ENCODE results near the gene CD320. TPM values are rescaled to one million over a fixed set of nuclear protein-coding genes. Genes with fewer than 3 reads are reported as not detected.

The CD320 gene
- total and polyA plus RNA-seq, 2 experiments from 2014 or later, result 53.8 to 91.4 TPM

DNA sequence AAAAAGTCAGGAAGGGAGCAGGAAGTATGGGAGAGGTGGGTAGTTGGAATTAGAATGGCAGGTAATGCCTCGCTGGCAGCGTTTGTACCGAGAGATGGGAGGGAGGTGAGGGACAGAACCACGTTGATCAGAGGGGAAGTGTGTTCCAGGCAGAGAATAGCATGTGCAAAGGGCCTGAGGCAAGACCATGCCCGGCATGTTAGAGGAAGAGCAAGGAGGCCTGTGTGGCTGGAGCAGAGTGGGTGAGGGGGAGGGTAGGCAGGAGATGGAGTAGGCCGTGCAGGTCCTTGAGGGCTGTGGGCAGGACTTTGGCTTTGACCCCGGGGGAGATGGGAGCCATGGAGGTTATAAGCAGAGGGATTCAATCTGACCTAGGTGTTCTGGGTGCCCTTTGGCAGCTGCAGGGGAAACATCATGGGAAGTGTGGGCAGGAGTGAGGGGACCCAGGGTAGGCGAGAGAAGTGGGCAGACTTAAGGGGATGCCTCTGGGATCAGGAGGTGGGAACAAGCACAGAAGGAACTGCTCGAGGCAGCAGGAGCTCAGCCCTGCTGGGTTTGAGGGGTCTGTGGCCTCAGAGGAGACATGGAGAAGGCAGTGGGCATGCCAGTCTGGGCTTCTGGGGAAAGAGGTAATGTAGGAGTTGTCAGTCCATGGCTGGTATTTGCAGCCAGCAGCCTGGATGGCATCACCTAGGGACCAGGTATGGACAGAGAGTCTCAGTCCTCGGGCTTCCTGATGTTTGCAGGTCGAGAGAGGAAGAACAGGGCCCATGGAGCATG, 48.8 kb downstream of the CD320 start:
- H3K36me3 ChIP-seq (replicated peaks; ENCODE audit: insufficient read depth, low read depth), result no peaks in the 10 kb centered on the region
- TF ChIP-seq, protein P1, sequence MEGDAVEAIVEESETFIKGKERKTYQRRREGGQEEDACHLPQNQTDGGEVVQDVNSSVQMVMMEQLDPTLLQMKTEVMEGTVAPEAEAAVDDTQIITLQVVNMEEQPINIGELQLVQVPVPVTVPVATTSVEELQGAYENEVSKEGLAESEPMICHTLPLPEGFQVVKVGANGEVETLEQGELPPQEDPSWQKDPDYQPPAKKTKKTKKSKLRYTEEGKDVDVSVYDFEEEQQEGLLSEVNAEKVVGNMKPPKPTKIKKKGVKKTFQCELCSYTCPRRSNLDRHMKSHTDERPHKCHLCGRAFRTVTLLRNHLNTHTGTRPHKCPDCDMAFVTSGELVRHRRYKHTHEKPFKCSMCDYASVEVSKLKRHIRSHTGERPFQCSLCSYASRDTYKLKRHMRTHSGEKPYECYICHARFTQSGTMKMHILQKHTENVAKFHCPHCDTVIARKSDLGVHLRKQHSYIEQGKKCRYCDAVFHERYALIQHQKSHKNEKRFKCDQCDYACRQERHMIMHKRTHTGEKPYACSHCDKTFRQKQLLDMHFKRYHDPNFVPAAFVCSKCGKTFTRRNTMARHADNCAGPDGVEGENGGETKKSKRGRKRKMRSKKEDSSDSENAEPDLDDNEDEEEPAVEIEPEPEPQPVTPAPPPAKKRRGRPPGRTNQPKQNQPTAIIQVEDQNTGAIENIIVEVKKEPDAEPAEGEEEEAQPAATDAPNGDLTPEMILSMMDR (IDR thresholded peaks at IDR 0.05; ENCODE audit: poor library complexity), result no peak
- TF ChIP-seq EZH2phosphoT487 (IDR thresholded peaks at IDR 0.05; ENCODE audit: low read depth, severe bottlenecking, unreplicated experiment) (no peak), EZH2 (IDR thresholded peaks at IDR 0.05; ENCODE audit: borderline replicate concordance) (no peak)
- no peak overlapping the region for H3K4me3 ChIP-seq
- no peaks in the 10 kb centered on the region for H3K79me2 ChIP-seq
- DNase-seq (ENCODE audit: low spot score), result no peak
- 86% methylated on average over 11 of the region's 11 CpGs for WGBS (ENCODE audit: low lambda C conversion rate, missing lambda C conversion rate)
- H3K9me3 ChIP-seq (ENCODE audit: low read depth), result no peaks in the 10 kb centered on the region
- H3K4me1 ChIP-seq (ENCODE audit: insufficient read depth), result no peaks in the 10 kb centered on the region
- no peaks in the 10 kb centered on the region for H3K9me2 ChIP-seq (replicated peaks; ENCODE audit: insufficient read depth)
- H3K4me2 ChIP-seq, result no peak overlapping the region
- no peak overlapping the region for H3K27ac ChIP-seq
- no peaks in the 10 kb centered on the region for H4K20me1 ChIP-seq (ENCODE audit: insufficient read depth, poor library complexity, severe bottlenecking)
- no peak overlapping the region for H2AFZ ChIP-seq
- no peaks in the 10 kb centered on the region for H3K27me3 ChIP-seq

DNA sequence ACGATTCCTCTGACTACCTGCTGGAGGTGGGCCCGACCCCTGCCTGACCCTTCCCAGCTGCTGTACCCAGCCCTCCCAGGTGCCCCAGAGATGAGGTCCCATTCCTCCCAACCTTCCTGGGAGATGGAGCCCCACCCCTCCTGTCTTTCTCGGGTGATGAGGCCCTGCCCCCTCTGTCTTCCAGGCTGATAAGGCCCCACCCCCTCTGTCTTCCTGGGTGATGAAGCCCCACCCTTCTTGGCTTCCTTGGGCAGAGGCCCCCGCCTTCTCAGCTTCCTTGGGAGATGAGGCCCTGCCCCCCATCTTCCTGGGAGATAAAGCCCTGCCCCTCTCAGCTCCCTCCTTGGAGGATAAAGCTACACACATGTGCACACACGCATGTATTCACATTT, 51.1 kb downstream of the CD320 start:
- no peak overlapping the region for H2AFZ ChIP-seq
- H3K27me3 ChIP-seq, result no peaks in the 10 kb centered on the region
- no peaks in the 10 kb centered on the region for H3K9me2 ChIP-seq (replicated peaks; ENCODE audit: insufficient read depth)
- H4K20me1 ChIP-seq (ENCODE audit: insufficient read depth, poor library complexity, severe bottlenecking), result no peaks in the 10 kb centered on the region
- no peak overlapping the region for H3K27ac ChIP-seq
- no peaks in the 10 kb centered on the region for H3K4me1 ChIP-seq (ENCODE audit: insufficient read depth)
- no peaks in the 10 kb centered on the region for H3K79me2 ChIP-seq
- WGBS (ENCODE audit: low lambda C conversion rate, missing lambda C conversion rate), result 95% methylated on average over 4 of the region's 5 CpGs
- peak; percentile 38 for DNase-seq (ENCODE audit: low spot score)
- no peaks in the 10 kb centered on the region for H3K36me3 ChIP-seq (replicated peaks; ENCODE audit: insufficient read depth, low read depth)
- H3K4me3 ChIP-seq, result no peak overlapping the region
- TF ChIP-seq EZH2 (IDR thresholded peaks at IDR 0.05; ENCODE audit: borderline replicate concordance), result no peak
- no peak for TF ChIP-seq EZH2phosphoT487 (IDR thresholded peaks at IDR 0.05; ENCODE audit: low read depth, severe bottlenecking, unreplicated experiment)
- TF ChIP-seq, protein P1 (IDR thresholded peaks at IDR 0.05; ENCODE audit: poor library complexity), result no peak
- no peaks in the 10 kb centered on the region for H3K9me3 ChIP-seq (ENCODE audit: low read depth)
- H3K4me2 ChIP-seq, result no peak overlapping the region

DNA sequence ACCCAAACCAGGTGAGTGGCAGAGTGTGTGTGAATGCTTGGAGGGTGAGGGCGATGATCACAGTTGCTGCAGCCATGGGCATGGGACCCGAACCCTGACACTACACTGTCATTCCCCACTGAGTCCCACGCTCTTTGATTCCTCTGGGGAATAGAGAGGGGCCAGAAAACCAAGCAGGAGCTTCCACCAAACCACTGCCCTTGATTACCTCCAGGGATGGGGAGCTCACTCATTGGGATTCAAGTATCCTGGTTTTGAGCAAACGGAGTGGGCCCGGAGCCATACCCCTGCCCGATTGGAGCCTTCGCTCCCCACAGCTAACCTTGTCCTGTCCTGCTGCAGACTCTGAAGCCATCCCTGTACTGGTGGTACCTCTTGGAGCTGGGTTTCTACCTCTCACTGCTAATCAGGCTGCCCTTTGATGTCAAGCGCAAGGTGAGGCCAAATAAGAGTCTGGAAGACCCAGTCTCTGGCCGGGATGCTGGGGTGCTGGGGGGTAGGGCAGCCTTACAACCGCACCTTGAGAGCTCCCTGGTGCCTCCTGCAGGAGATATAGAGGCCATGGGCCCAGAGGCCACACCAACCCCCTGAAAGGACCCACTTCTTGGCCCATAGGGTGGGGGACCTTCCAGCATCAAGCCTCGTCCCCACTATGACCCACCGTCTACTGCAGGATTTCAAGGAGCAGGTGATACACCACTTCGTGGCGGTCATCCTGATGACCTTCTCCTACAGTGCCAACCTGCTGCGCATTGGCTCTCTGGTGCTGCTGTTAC, 51.7 kb downstream of the CD320 start:
- Histone ChIP-seq H3K9me2 (replicated peaks; ENCODE audit: insufficient read depth) (no peaks in the 10 kb centered on the region), H3K4me2 (no peak overlapping the region), H3K79me2 (no peaks in the 10 kb centered on the region), H3K36me3 (replicated peaks; ENCODE audit: insufficient read depth, low read depth) (no peaks in the 10 kb centered on the region), H4K20me1 (ENCODE audit: insufficient read depth, poor library complexity, severe bottlenecking) (no peaks in the 10 kb centered on the region), H3K27ac (no peak overlapping the region), H3K9me3 (ENCODE audit: low read depth) (no peaks in the 10 kb centered on the region), H3K4me3 (no peak overlapping the region), H3K27me3 (no peaks in the 10 kb centered on the region), H3K4me1 (ENCODE audit: insufficient read depth) (no peaks in the 10 kb centered on the region), H2AFZ (no peak overlapping the region)
- WGBS (ENCODE audit: low lambda C conversion rate, missing lambda C conversion rate), result 95% methylated on average over 15 of the region's 15 CpGs
- TF ChIP-seq EZH2 (IDR thresholded peaks at IDR 0.05; ENCODE audit: borderline replicate concordance), result no peak
- no peak for TF ChIP-seq EZH2phosphoT487 (IDR thresholded peaks at IDR 0.05; ENCODE audit: low read depth, severe bottlenecking, unreplicated experiment)
- TF ChIP-seq, protein P1 (IDR thresholded peaks at IDR 0.05; ENCODE audit: poor library complexity), result no peak
- no peak for DNase-seq (ENCODE audit: low spot score)
